HCT116 (cell line): ENCODE measurements around the gene GRB2. TPM values are rescaled to one million over a fixed set of nuclear protein-coding genes. Genes with fewer than 3 reads are reported as not detected.

Experiments used
- ATAC-seq: fragments of 200-7000 bp; cut with Tn5 transposase; 2 replicates; pipeline ENCODE4 v1.9.1; 2020; ENCODE audit warnings: mild to moderate bottlenecking, moderate library complexity
- BruUV-seq: library from RNA; stranded (reverse); fragments of 400-500 nt; replicated peaks from 2 replicates; lab custom pipeline; 2021; lab: Mats Ljungman, UMichigan
- CTCF ChIA-PET: fragments of 300-600 bp; sonication (Branson Sonifier 250); formaldehyde crosslinking; loops from one replicate; lab custom pipeline; 2021; ENCODE audit warnings: antibody characterized with exemption; lab: Charles Lee
- POLR2A ChIA-PET: fragments of 300-600, 350-600 bp; sonication (Branson Sonifier 250); formaldehyde crosslinking; loops from one replicate; lab custom pipeline; 2021; ENCODE audit warnings: antibody characterized with exemption; lab: Charles Lee
- RAD21 ChIA-PET, 2 experiments: fragments of 300-600 bp; sonication (Branson Sonifier 250); formaldehyde crosslinking; loops; one replicate each; lab custom pipeline; 2023; ENCODE audit warnings: low total read pairs in 2 of 2; ENCODE audit not compliant: uncharacterized antibody in 2 of 2, unreplicated experiment in 2 of 2, low non-redundant PET in 1 of 2; lab: Charles Lee
- DNase-seq: peaks from one replicate; pipeline ENCODE4 v3.0.0-alpha.2; 2010; ENCODE audit warnings: low read depth, low spot score
- H2AFZ ChIP-seq: fragments of 200-600 bp; shearing (Covaris generic), sonication (generic); 2 replicates; pipeline ENCODE4 v1.6.1; 2017; ENCODE audit warnings: low read depth, mixed run types, mixed read lengths, antibody characterized with exemption, low read length; ENCODE audit not compliant: poor library complexity, severe bottlenecking
- H3K27ac ChIP-seq: 2 replicates; pipeline ENCODE4 v1.5.1; 2012; ENCODE audit warnings: low read depth, low read length
- H3K27me3 ChIP-seq: fragments of 200-600 bp; sonication (generic); 2 replicates; pipeline ENCODE4 v1.6.1; 2016; ENCODE audit warnings: mixed run types, low read length, mixed read lengths; ENCODE audit not compliant: insufficient read depth
- H3K36me3 ChIP-seq, 2 experiments: fragments of 200-500 bp in 1 of 2; fragments of 200-600 bp in 1 of 2; sonication (Bioruptor generic) in 1 of 2; sonication (generic) in 1 of 2; 2 replicates each; pipeline versions ENCODE4 v1.5.1 to v1.6.1; 2014 to 2016; ENCODE audit warnings: low read length in 2 of 2, inconsistent platforms in 1 of 2, mixed read lengths in 1 of 2, mixed run types in 1 of 2; ENCODE audit not compliant: insufficient read depth in 2 of 2, control insufficient read depth in 1 of 2
- H3K4me1 ChIP-seq, 2 experiments: fragments of 200-600 bp in 1 of 2; sonication (generic) in 1 of 2; 2 replicates each; pipeline versions ENCODE4 v1.5.1 to v1.6.1; 2012 to 2017; ENCODE audit warnings: low read length in 2 of 2, inconsistent platforms in 1 of 2, mild to moderate bottlenecking in 1 of 2, mixed read lengths in 1 of 2, mixed run types in 1 of 2, moderate library complexity in 1 of 2; ENCODE audit not compliant: insufficient read depth in 2 of 2, control insufficient read depth in 1 of 2
- H3K4me2 ChIP-seq: fragments of 200-600 bp; sonication (generic); 2 replicates; pipeline ENCODE4 v1.6.1; 2017; ENCODE audit warnings: mixed run types, low read length, mixed read lengths
- H3K4me3 ChIP-seq, 2 experiments: fragments of 200-600 bp in 1 of 2; sonication (generic) in 1 of 2; replicated peaks in 1 of 2; 2 replicates each; pipeline ENCODE4 v1.5.1; 2011 to 2016; ENCODE audit warnings: low read length in 2 of 2, control low read depth in 1 of 2, low read depth in 1 of 2, mild to moderate bottlenecking in 1 of 2, mixed read lengths in 1 of 2, mixed run types in 1 of 2
- H3K79me2 ChIP-seq: fragments of 200-600 bp; sonication (generic); 2 replicates; pipeline ENCODE4 v1.6.1; 2017; ENCODE audit warnings: mild to moderate bottlenecking, mixed run types, low read length, moderate library complexity, mixed read lengths; ENCODE audit not compliant: insufficient read depth
- H3K9ac ChIP-seq: fragments of 200-600 bp; sonication (generic); 2 replicates; pipeline ENCODE4 v1.6.1; 2016; ENCODE audit warnings: low read length, mixed read lengths
- H3K9me2 ChIP-seq: fragments of 200-600 bp; sonication (generic), shearing (Covaris generic); 2 replicates; pipeline ENCODE4 v1.6.1; 2017; ENCODE audit warnings: mixed run types, mild to moderate bottlenecking, moderate library complexity; ENCODE audit not compliant: insufficient read depth
- H3K9me3 ChIP-seq, 2 experiments: fragments of 200-500 bp in 1 of 2; fragments of 200-600 bp in 1 of 2; sonication (Bioruptor generic) in 1 of 2; sonication (generic) in 1 of 2; 2 replicates each; pipeline ENCODE4 v1.6.1; 2014 to 2017; ENCODE audit warnings: low read length in 2 of 2, mixed read lengths in 2 of 2, inconsistent platforms in 1 of 2, low read depth in 1 of 2, mild to moderate bottlenecking in 1 of 2, mixed run types in 1 of 2, moderate library complexity in 1 of 2; ENCODE audit not compliant: control insufficient read depth in 1 of 2, insufficient read depth in 1 of 2
- H4K20me1 ChIP-seq: fragments of 200-600 bp; sonication (generic), shearing (Covaris generic); 2 replicates; pipeline ENCODE4 v1.6.1; 2017; ENCODE audit warnings: mixed run types, mild to moderate bottlenecking, moderate library complexity; ENCODE audit not compliant: insufficient read depth
- CBX3 ChIP-seq: IDR thresholded peaks from 2 replicates; pipeline ENCODE4 v1.6.1; 2012; ENCODE audit warnings: low read depth
- CEBPB ChIP-seq: IDR thresholded peaks from 2 replicates; pipeline ENCODE4 v1.6.1; 2012; ENCODE audit warnings: low read depth
- CTCF ChIP-seq, 3 experiments: fragments of 200-600 bp in 1 of 3; sonication (generic) in 1 of 3; IDR thresholded peaks in 2 of 3; conservative IDR thresholded peaks in 1 of 3; 2 replicates each; pipeline ENCODE4 v1.5.1; 2012 to 2017; ENCODE audit warnings: low read depth in 2 of 3, low read length in 2 of 3, antibody characterized with exemption in 1 of 3, borderline replicate concordance in 1 of 3, control low read depth in 1 of 3, mild to moderate bottlenecking in 1 of 3, mixed read lengths in 1 of 3, mixed run types in 1 of 3, moderate library complexity in 1 of 3; ENCODE audit not compliant: insufficient read depth in 1 of 3
- EGR1 ChIP-seq: IDR thresholded peaks from 2 replicates; pipeline ENCODE4 v1.6.1; 2012; ENCODE audit warnings: low read depth
- ELF1 ChIP-seq: IDR thresholded peaks from 2 replicates; pipeline ENCODE4 v1.6.1; 2012; ENCODE audit warnings: low read depth, borderline replicate concordance
- EZH2 ChIP-seq: fragments of 200-600 bp; sonication (generic); IDR thresholded peaks from 2 replicates; pipeline ENCODE4 v1.6.1; 2017; ENCODE audit warnings: antibody characterized with exemption, mixed run types
- EZH2phosphoT487 ChIP-seq: fragments of 200-600 bp; IDR thresholded peaks from 2 replicates; pipeline ENCODE4 v1.6.1; 2018; ENCODE audit warnings: antibody characterized with exemption, borderline replicate concordance
- FOSL1 ChIP-seq: IDR thresholded peaks from 2 replicates; pipeline ENCODE4 v1.6.1; 2012; ENCODE audit warnings: low read depth
- JUND ChIP-seq: IDR thresholded peaks from 2 replicates; pipeline ENCODE4 v1.6.1; 2012
- MAX ChIP-seq: IDR thresholded peaks from 2 replicates; pipeline ENCODE4 v1.6.1; 2012
- POLR2A ChIP-seq: IDR thresholded peaks from 2 replicates; pipeline ENCODE4 v1.7.0; 2011; ENCODE audit warnings: borderline replicate concordance; ENCODE audit not compliant: insufficient read depth, insufficient read length; ENCODE audit errors: extremely low read depth
- POLR2AphosphoS5 ChIP-seq: IDR thresholded peaks from 2 replicates; pipeline ENCODE4 v1.6.1; 2011; ENCODE audit warnings: mild to moderate bottlenecking, low read depth, low read length, moderate library complexity
- RAD21 ChIP-seq: IDR thresholded peaks from 2 replicates; pipeline ENCODE4 v1.6.1; 2012; ENCODE audit warnings: low read depth, mild to moderate bottlenecking
- REST ChIP-seq: IDR thresholded peaks from 2 replicates; pipeline ENCODE4 v1.6.1; 2012; ENCODE audit warnings: low read depth
- SRF ChIP-seq: IDR thresholded peaks from 2 replicates; pipeline ENCODE4 v1.6.1; 2012; ENCODE audit warnings: low read depth
- TCF7L2 ChIP-seq: IDR thresholded peaks from 2 replicates; pipeline ENCODE4 v1.7.0; 2011; ENCODE audit warnings: borderline replicate concordance, inconsistent platforms; ENCODE audit not compliant: insufficient read depth, insufficient read length; ENCODE audit errors: extremely low read depth
- YY1 ChIP-seq: IDR thresholded peaks from 2 replicates; pipeline ENCODE4 v1.6.1; 2011; ENCODE audit warnings: low read length, low read depth, moderate library complexity, mild to moderate bottlenecking; ENCODE audit not compliant: insufficient replicate concordance; ENCODE audit errors: extremely low read depth
- ZBTB33 ChIP-seq: IDR thresholded peaks from 2 replicates; pipeline ENCODE4 v1.6.1; 2011; ENCODE audit warnings: mild to moderate bottlenecking, low read length, moderate library complexity; ENCODE audit not compliant: insufficient replicate concordance; ENCODE audit errors: extremely low read depth
- ZNF274 ChIP-seq: fragments of 200-500 bp; sonication (Bioruptor generic); IDR thresholded peaks from 2 replicates; pipeline ENCODE4 v1.6.1; 2014; ENCODE audit warnings: mild to moderate bottlenecking, low read depth, low read length, inconsistent platforms
- intact Hi-C: fragments of 100-400 bp; cut with micrococcal nuclease; formaldehyde crosslinking; loops from 2 replicates; pipeline ENCODE4 v1.10.0; 2022
- total RNA-seq: library from RNA; stranded (reverse); gene quantifications from one replicate; pipeline ENCODE4 v1.2.1, GENCODE V29; 2021; ENCODE audit not compliant: unreplicated experiment

The GRB2 gene
- total RNA-seq, 1 experiment from 2014 or later: 146 TPM

- H3K4me1 ChIP-seq: peaks cover 10 to 30% of the 10 kb centered on the region in 2 experiments; a peak in 2 of 4 replicates
Measured at GRCh38 chr17:75365009-75365930, 40.2 kb downstream of the GRB2 start.

More at GRCh38 chr17:75365009-75365930, 40.2 kb downstream of the GRB2 start:
- Histone ChIP-seq H3K36me3 (no peaks in the 10 kb centered on the region), H3K9me2 (no peaks in the 10 kb centered on the region), H3K9ac (no peak overlapping the region), H3K4me2 (no peak overlapping the region), H3K4me3 (no peak overlapping the region), H3K27me3 (no peaks in the 10 kb centered on the region), H4K20me1 (peaks cover 23% of the 10 kb centered on the region; the same call in 1 of the 2 replicates), H2AFZ (no peak overlapping the region), H3K79me2 (peaks cover 96% of the 10 kb centered on the region), H3K9me3 (no peaks in the 10 kb centered on the region), H3K27ac (no peak overlapping the region)
- TF ChIP-seq SRF: no peak
- TF ChIP-seq POLR2AphosphoS5: no peak
- no peak for TF ChIP-seq JUND
- no peak for TF ChIP-seq EZH2phosphoT487
- no peak for TF ChIP-seq FOSL1
- TF ChIP-seq ZNF274: no peak
- no peak for TF ChIP-seq POLR2A
- TF ChIP-seq TCF7L2: no peak
- TF ChIP-seq EZH2: no peak
- no peak for TF ChIP-seq EGR1
- no peak for TF ChIP-seq YY1
- TF ChIP-seq ZBTB33: no peak
- TF ChIP-seq CEBPB: no peak
- no peak for TF ChIP-seq ELF1
- no peak for TF ChIP-seq RAD21
- TF ChIP-seq CBX3: no peak
- TF ChIP-seq MAX: no peak
- no peak for TF ChIP-seq REST
- TF ChIP-seq CTCF (IDR thresholded peaks at IDR 0.05 in 2 of 3, conservative IDR thresholded peaks at IDR 0.05 in 1 of 3; ENCODE audit: borderline replicate concordance in 1 of 3, insufficient read depth in 1 of 3, low read depth in 2 of 3, low read length in 2 of 3): no peak
- ChIA-PET POLR2A (no interaction called here), RAD21 (no interaction called here), CTCF (no interaction called here)
- no TSS peak for BruUV-seq
- DNase-seq (no peak), ATAC-seq (no peak)
- intact Hi-C loops: no loop called here
